ENCODE results near the gene NPVF. TPM values are rescaled to one million over a fixed set of nuclear protein-coding genes. Genes with fewer than 3 reads are reported as not detected.
A peak's percentile ranks its signal among the peaks of the same experiment; 100 is the strongest.

The NPVF gene
- polyA plus RNA-seq, 1 donor, result not detected

GRCh38 chr7:25196132-25196896 lies 32.0 kb downstream of the NPVF start:
- Histone ChIP-seq H3K9me3 (ENCODE audit: control insufficient read depth, low read depth, low read length) (no peaks in the 10 kb centered on the region), H3K36me3 (ENCODE audit: control insufficient read depth, insufficient read depth, low read length) (no peaks in the 10 kb centered on the region), H3K27me3 (ENCODE audit: control insufficient read depth, insufficient read depth, low read length) (peaks cover 10% of the 10 kb centered on the region), H3K4me1 (ENCODE audit: control insufficient read depth, insufficient read depth, low read length) (no peaks in the 10 kb centered on the region), H3K27ac (ENCODE audit: low read length) (no peak overlapping the region), H3K4me3 (ENCODE audit: low read length) (no peak overlapping the region)
- WGBS (ENCODE audit: insufficient coverage, low lambda C conversion rate), result 32% methylated on average over 2 of the region's 5 CpGs
- peak; percentile 21 to 72 for DNase-seq

GRCh38 chr7:25194036-25194435 lies 34.2 kb downstream of the NPVF start:
- DNase-seq, result no peak
- Histone ChIP-seq H3K4me3 (ENCODE audit: low read length) (no peak overlapping the region), H3K27ac (ENCODE audit: low read length) (no peak overlapping the region), H3K36me3 (ENCODE audit: control insufficient read depth, insufficient read depth, low read length) (no peaks in the 10 kb centered on the region), H3K27me3 (ENCODE audit: control insufficient read depth, insufficient read depth, low read length) (peaks cover 8% of the 10 kb centered on the region), H3K4me1 (ENCODE audit: control insufficient read depth, insufficient read depth, low read length) (no peaks in the 10 kb centered on the region), H3K9me3 (ENCODE audit: control insufficient read depth, low read depth, low read length) (no peaks in the 10 kb centered on the region)
- WGBS (ENCODE audit: insufficient coverage, low lambda C conversion rate), result no CpG with 5 or more reads among the region's 2 CpGs

- no peaks in the 10 kb centered on the region for H3K9me3 ChIP-seq (ENCODE audit: control insufficient read depth, low read depth, low read length)
- H3K4me1 ChIP-seq (ENCODE audit: control insufficient read depth, insufficient read depth, low read length), result no peaks in the 10 kb centered on the region
- DNase-seq, result no peak
- peaks cover 5% of the 10 kb centered on the region for H3K27me3 ChIP-seq (ENCODE audit: control insufficient read depth, insufficient read depth, low read length)
- H3K4me3 ChIP-seq (ENCODE audit: low read length), result no peak overlapping the region
- H3K36me3 ChIP-seq (ENCODE audit: control insufficient read depth, insufficient read depth, low read length), result no peaks in the 10 kb centered on the region
- no peak overlapping the region for H3K27ac ChIP-seq (ENCODE audit: low read length)
- WGBS (ENCODE audit: insufficient coverage, low lambda C conversion rate), result no CpG with 5 or more reads among the region's 3 CpGs
These were observed 36.2 kb downstream of the NPVF start for GRCh38 chr7:25192043-25192442.

GRCh38 chr7:25189197-25189596 lies 39.1 kb downstream of the NPVF start:
- Histone ChIP-seq H3K4me3 (ENCODE audit: low read length) (no peak overlapping the region), H3K27ac (ENCODE audit: low read length) (no peak overlapping the region), H3K36me3 (ENCODE audit: control insufficient read depth, insufficient read depth, low read length) (no peaks in the 10 kb centered on the region), H3K4me1 (ENCODE audit: control insufficient read depth, insufficient read depth, low read length) (no peaks in the 10 kb centered on the region), H3K9me3 (ENCODE audit: control insufficient read depth, low read depth, low read length) (no peaks in the 10 kb centered on the region), H3K27me3 (ENCODE audit: control insufficient read depth, insufficient read depth, low read length) (peaks cover 6% of the 10 kb centered on the region)
- WGBS (ENCODE audit: insufficient coverage, low lambda C conversion rate), result 100% methylated on average over 1 of the region's 6 CpGs
- no peak for DNase-seq

- WGBS (ENCODE audit: insufficient coverage, low lambda C conversion rate), result no CpG with 5 or more reads among the region's 8 CpGs
- Histone ChIP-seq H3K4me3 (ENCODE audit: low read length) (no peak overlapping the region), H3K36me3 (ENCODE audit: control insufficient read depth, insufficient read depth, low read length) (no peaks in the 10 kb centered on the region), H3K9me3 (ENCODE audit: control insufficient read depth, low read depth, low read length) (no peaks in the 10 kb centered on the region), H3K27ac (ENCODE audit: low read length) (no peak overlapping the region), H3K27me3 (ENCODE audit: control insufficient read depth, insufficient read depth, low read length) (peaks cover 6% of the 10 kb centered on the region), H3K4me1 (ENCODE audit: control insufficient read depth, insufficient read depth, low read length) (no peaks in the 10 kb centered on the region)
- DNase-seq, result no peak
These were observed 40.4 kb downstream of the NPVF start for GRCh38 chr7:25187932-25188331.

GRCh38 chr7:25186436-25186835 lies 41.9 kb downstream of the NPVF start:
- Histone ChIP-seq H3K4me3 (ENCODE audit: low read length) (no peak overlapping the region), H3K27me3 (ENCODE audit: control insufficient read depth, insufficient read depth, low read length) (peaks cover 6% of the 10 kb centered on the region), H3K4me1 (ENCODE audit: control insufficient read depth, insufficient read depth, low read length) (no peaks in the 10 kb centered on the region), H3K36me3 (ENCODE audit: control insufficient read depth, insufficient read depth, low read length) (no peaks in the 10 kb centered on the region), H3K27ac (ENCODE audit: low read length) (no peak overlapping the region), H3K9me3 (ENCODE audit: control insufficient read depth, low read depth, low read length) (no peaks in the 10 kb centered on the region)
- no peak for DNase-seq
- 94% methylated on average over 3 of the region's 6 CpGs for WGBS (ENCODE audit: insufficient coverage, low lambda C conversion rate)

- Histone ChIP-seq H3K27me3 (ENCODE audit: control insufficient read depth, insufficient read depth, low read length) (peaks cover 6% of the 10 kb centered on the region), H3K9me3 (ENCODE audit: control insufficient read depth, low read depth, low read length) (no peaks in the 10 kb centered on the region), H3K4me1 (ENCODE audit: control insufficient read depth, insufficient read depth, low read length) (peaks cover 4% of the 10 kb centered on the region), H3K36me3 (ENCODE audit: control insufficient read depth, insufficient read depth, low read length) (no peaks in the 10 kb centered on the region), H3K27ac (ENCODE audit: low read length) (no peak overlapping the region), H3K4me3 (ENCODE audit: low read length) (no peak overlapping the region)
- no peak for DNase-seq
- no CpG with 5 or more reads among the region's 3 CpGs for WGBS (ENCODE audit: insufficient coverage, low lambda C conversion rate)
These were observed 46.8 kb downstream of the NPVF start for GRCh38 chr7:25181532-25181931.

GRCh38 chr7:25180946-25181345 lies 47.3 kb downstream of the NPVF start:
- H3K36me3 ChIP-seq (ENCODE audit: control insufficient read depth, insufficient read depth, low read length), result no peaks in the 10 kb centered on the region
- H3K27me3 ChIP-seq (ENCODE audit: control insufficient read depth, insufficient read depth, low read length), result peaks cover 6% of the 10 kb centered on the region
- no peak overlapping the region for H3K27ac ChIP-seq (ENCODE audit: low read length)
- no CpG with 5 or more reads among the region's 7 CpGs for WGBS (ENCODE audit: insufficient coverage, low lambda C conversion rate)
- peaks cover 4% of the 10 kb centered on the region for H3K4me1 ChIP-seq (ENCODE audit: control insufficient read depth, insufficient read depth, low read length)
- no peaks in the 10 kb centered on the region for H3K9me3 ChIP-seq (ENCODE audit: control insufficient read depth, low read depth, low read length)
- no peak for DNase-seq
- peak overlapping the region; percentile 84 for H3K4me3 ChIP-seq (ENCODE audit: low read length)

- peaks cover 4% of the 10 kb centered on the region for H3K4me1 ChIP-seq (ENCODE audit: control insufficient read depth, insufficient read depth, low read length)
- no peak for DNase-seq
- H3K9me3 ChIP-seq (ENCODE audit: control insufficient read depth, low read depth, low read length), result no peaks in the 10 kb centered on the region
- peak overlapping the region; percentile 84 for H3K4me3 ChIP-seq (ENCODE audit: low read length)
- peaks cover 6% of the 10 kb centered on the region for H3K27me3 ChIP-seq (ENCODE audit: control insufficient read depth, insufficient read depth, low read length)
- no peaks in the 10 kb centered on the region for H3K36me3 ChIP-seq (ENCODE audit: control insufficient read depth, insufficient read depth, low read length)
- WGBS (ENCODE audit: insufficient coverage, low lambda C conversion rate), result no CpG with 5 or more reads among the region's 6 CpGs
- H3K27ac ChIP-seq (ENCODE audit: low read length), result no peak overlapping the region
These were observed 47.7 kb downstream of the NPVF start for GRCh38 chr7:25180592-25180923.

- Histone ChIP-seq H3K9me3 (ENCODE audit: control insufficient read depth, low read depth, low read length) (no peaks in the 10 kb centered on the region), H3K36me3 (ENCODE audit: control insufficient read depth, insufficient read depth, low read length) (no peaks in the 10 kb centered on the region), H3K4me1 (ENCODE audit: control insufficient read depth, insufficient read depth, low read length) (peaks cover 4% of the 10 kb centered on the region), H3K27me3 (ENCODE audit: control insufficient read depth, insufficient read depth, low read length) (peaks cover 5% of the 10 kb centered on the region), H3K4me3 (ENCODE audit: low read length) (peak overlapping the region; percentile 84), H3K27ac (ENCODE audit: low read length) (no peak overlapping the region)
- DNase-seq, result peak; percentile 76 to 81
- WGBS (ENCODE audit: insufficient coverage, low lambda C conversion rate), result no CpG with 5 or more reads among the region's 74 CpGs
These were observed 48.3 kb downstream of the NPVF start for GRCh38 chr7:25179771-25180591.
